Mammary epithelial cell (primary cell): ENCODE measurements around the gene SSRP1.

ENCODE experiments used
- EZH2 ChIP-seq: IDR thresholded peaks from 2 replicates; pipeline ENCODE4 v1.6.1; 2012; ENCODE audit warnings: low read length, inconsistent platforms, borderline replicate concordance
- TF ChIP-seq, protein P1 (sequence below), 2 donors: IDR thresholded peaks in 1 of 2; conservative IDR thresholded peaks in 1 of 2; 2 replicates each; pipeline ENCODE4 v1.5.1; 2011 to 2012; ENCODE audit warnings: inconsistent platforms in 2 of 2, low read length in 2 of 2, mild to moderate bottlenecking in 2 of 2, control low read depth in 1 of 2, low read depth in 1 of 2; ENCODE audit not compliant: insufficient read depth in 1 of 2; ENCODE audit errors: extremely low read depth in 1 of 2

DNA sequence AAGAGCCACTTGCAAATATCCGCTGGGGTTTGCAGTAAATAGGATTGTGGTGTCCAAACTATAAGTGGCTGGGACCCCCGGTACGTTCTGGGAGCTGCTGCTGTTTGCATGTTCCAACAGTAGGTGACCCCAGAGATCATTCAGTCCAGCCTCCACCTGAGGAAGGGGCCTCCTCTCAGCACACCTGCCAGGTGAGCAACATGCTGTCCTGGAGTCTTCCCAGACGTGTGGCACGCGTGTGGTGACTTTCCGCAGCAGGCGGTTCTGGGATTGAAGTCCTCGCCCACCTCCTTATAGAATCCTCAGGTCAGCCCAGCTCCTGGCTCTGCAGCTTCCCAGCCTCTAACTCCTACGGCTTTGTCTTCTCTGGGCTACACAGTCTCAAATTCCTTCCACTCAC, 9.1 kb upstream of the SSRP1 start:
- TF ChIP-seq EZH2: no peak
- TF ChIP-seq, protein P1, sequence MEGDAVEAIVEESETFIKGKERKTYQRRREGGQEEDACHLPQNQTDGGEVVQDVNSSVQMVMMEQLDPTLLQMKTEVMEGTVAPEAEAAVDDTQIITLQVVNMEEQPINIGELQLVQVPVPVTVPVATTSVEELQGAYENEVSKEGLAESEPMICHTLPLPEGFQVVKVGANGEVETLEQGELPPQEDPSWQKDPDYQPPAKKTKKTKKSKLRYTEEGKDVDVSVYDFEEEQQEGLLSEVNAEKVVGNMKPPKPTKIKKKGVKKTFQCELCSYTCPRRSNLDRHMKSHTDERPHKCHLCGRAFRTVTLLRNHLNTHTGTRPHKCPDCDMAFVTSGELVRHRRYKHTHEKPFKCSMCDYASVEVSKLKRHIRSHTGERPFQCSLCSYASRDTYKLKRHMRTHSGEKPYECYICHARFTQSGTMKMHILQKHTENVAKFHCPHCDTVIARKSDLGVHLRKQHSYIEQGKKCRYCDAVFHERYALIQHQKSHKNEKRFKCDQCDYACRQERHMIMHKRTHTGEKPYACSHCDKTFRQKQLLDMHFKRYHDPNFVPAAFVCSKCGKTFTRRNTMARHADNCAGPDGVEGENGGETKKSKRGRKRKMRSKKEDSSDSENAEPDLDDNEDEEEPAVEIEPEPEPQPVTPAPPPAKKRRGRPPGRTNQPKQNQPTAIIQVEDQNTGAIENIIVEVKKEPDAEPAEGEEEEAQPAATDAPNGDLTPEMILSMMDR (conservative IDR thresholded peaks at IDR 0.05 in 1 of 2, IDR thresholded peaks at IDR 0.05 in 1 of 2; ENCODE audit: extremely low read depth in 1 of 2, insufficient read depth in 1 of 2, low read depth in 1 of 2, low read length in 2 of 2): no peak
